GM12878 (cell line): ENCODE results near the gene ZNF582. TPM values are rescaled to one million over a fixed set of nuclear protein-coding genes. Genes with fewer than 3 reads are reported as not detected.

Experiments
- ATAC-seq: fragments of 200-7000 bp; cut with Tn5 transposase; 3 replicates; pipeline ENCODE4 v1.9.1; 2020; ENCODE audit warnings: mild to moderate bottlenecking, moderate library complexity
- BruUV-seq: library from RNA; stranded (reverse); fragments of 400-500 nt; replicated peaks from 2 replicates; lab custom pipeline; 2021; lab: Mats Ljungman, UMichigan
- CTCF ChIA-PET: fragments of 300-600 bp; sonication (Branson Sonifier 250); formaldehyde crosslinking; extraction: SDS; loops from one replicate; lab custom pipeline; 2021; ENCODE audit warnings: inconsistent platforms; lab: Yijun Ruan, JAX
- POLR2A ChIA-PET: fragments of 350-600 bp; formaldehyde crosslinking; extraction: SDS; loops from one replicate; lab custom pipeline; 2021; ENCODE audit warnings: inconsistent platforms; lab: Charles Lee
- RAD21 ChIA-PET: fragments of 300-600 bp; sonication (Branson Sonifier 250); formaldehyde crosslinking; loops from one replicate; lab custom pipeline; 2023; ENCODE audit warnings: antibody characterized with exemption; ENCODE audit not compliant: unreplicated experiment; lab: Charles Lee
- SMC1A ChIA-PET: fragments of 300-600 bp; sonication (Branson Sonifier 250); formaldehyde crosslinking; loops from one replicate; lab custom pipeline; 2023; ENCODE audit not compliant: unreplicated experiment, uncharacterized antibody; lab: Charles Lee
- DNase-seq: peaks from one replicate; pipeline ENCODE4 v3.0.0-alpha.2; 2011; ENCODE audit warnings: low read depth, low spot score
- FAIRE-seq: peaks from 3 replicates; lab custom pipeline; 2011; peaks lifted over from hg19 to GRCh38; lab: Jason Lieb, UNC
- H2AFZ ChIP-seq: 2 replicates; pipeline ENCODE4 v1.6.0; 2011; ENCODE audit warnings: low read depth, low read length, control low read depth; ENCODE audit not compliant: control insufficient read depth
- H3K27ac ChIP-seq: 2 replicates; pipeline ENCODE4 v1.5.1; 2011; ENCODE audit warnings: control low read depth; ENCODE audit not compliant: control insufficient read depth, insufficient read depth
- H3K27me3 ChIP-seq, 2 experiments: replicated peaks in 1 of 2; 2 replicates each; pipeline versions ENCODE4 v1.6.0 to v1.6.1; 2011; ENCODE audit warnings: low read length in 1 of 2; ENCODE audit not compliant: control insufficient read depth in 2 of 2, insufficient read depth in 2 of 2
- H3K36me3 ChIP-seq, 2 experiments: 2 replicates each; pipeline ENCODE4 v1.5.1; 2011; ENCODE audit warnings: low read length in 1 of 2; ENCODE audit not compliant: control insufficient read depth in 2 of 2, insufficient read depth in 2 of 2
- H3K4me1 ChIP-seq: 2 replicates; pipeline ENCODE4 v1.6.1; 2011; ENCODE audit warnings: mild to moderate bottlenecking, low read length, moderate library complexity, mixed read lengths; ENCODE audit not compliant: control insufficient read depth, insufficient read depth
- H3K4me2 ChIP-seq: 2 replicates; pipeline ENCODE4 v1.6.0; 2011; ENCODE audit warnings: control low read depth; ENCODE audit not compliant: control insufficient read depth, insufficient read depth
- H3K4me3 ChIP-seq: fragments of 200-600 bp; sonication (generic); 2 replicates; pipeline ENCODE4 v1.5.1; 2016
- H3K79me2 ChIP-seq: 2 replicates; pipeline ENCODE4 v1.6.0; 2011; ENCODE audit warnings: low read length; ENCODE audit not compliant: control insufficient read depth, insufficient read depth
- H3K9ac ChIP-seq: 2 replicates; pipeline ENCODE4 v1.8.0; 2011; ENCODE audit warnings: low read length, control low read depth, mixed read lengths; ENCODE audit not compliant: control insufficient read depth, insufficient read depth
- H3K9me3 ChIP-seq: replicated peaks from 3 replicates; pipeline ENCODE4 v1.5.1; 2011; ENCODE audit warnings: mild to moderate bottlenecking, low read length; ENCODE audit not compliant: control insufficient read depth, insufficient read depth
- H4K20me1 ChIP-seq: 2 replicates; pipeline ENCODE4 v1.6.0; 2011; ENCODE audit not compliant: control insufficient read depth, insufficient read depth
- BACH1 ChIP-seq: fragments of 450-650 bp; IDR thresholded peaks from 2 replicates; pipeline ENCODE4 v1.6.1; 2017; ENCODE audit warnings: mild to moderate bottlenecking, borderline replicate concordance
- DPF2 ChIP-seq: fragments of 450-650 bp; IDR thresholded peaks from 2 replicates; pipeline ENCODE4 v1.6.1; 2017; ENCODE audit warnings: mild to moderate bottlenecking
- ETV6 ChIP-seq, 2 experiments: fragments of 450-650 bp in 1 of 2; IDR thresholded peaks in 1 of 2; conservative IDR thresholded peaks in 1 of 2; 2 replicates each; pipeline ENCODE4 v1.6.1; 2014; ENCODE audit warnings: antibody characterized with exemption in 1 of 2, borderline replicate concordance in 1 of 2, low read depth in 1 of 2, mild to moderate bottlenecking in 1 of 2, moderate library complexity in 1 of 2
- JUND ChIP-seq: IDR thresholded peaks from 2 replicates; pipeline ENCODE4 v1.6.1; 2012; ENCODE audit warnings: low read depth, mild to moderate bottlenecking, low read length, improper control_type of control experiment, moderate library complexity
- NFYB ChIP-seq: IDR thresholded peaks from 2 replicates; pipeline ENCODE4 v1.6.1; 2011; ENCODE audit warnings: low read depth, mild to moderate bottlenecking, low read length, improper control_type of control experiment, moderate library complexity; ENCODE audit not compliant: insufficient read depth
- POLR2AphosphoS5 ChIP-seq: IDR thresholded peaks from 2 replicates; pipeline ENCODE4 v1.6.1; 2011; ENCODE audit warnings: mild to moderate bottlenecking, low read length, inconsistent platforms
- RELA ChIP-seq: fragments of 450-650 bp; IDR thresholded peaks from 2 replicates; pipeline ENCODE4 v1.8.0; 2014; ENCODE audit warnings: borderline replicate concordance; ENCODE audit not compliant: partially characterized antibody
- SRF ChIP-seq, 2 experiments: IDR thresholded peaks; 2 replicates each; pipeline ENCODE4 v1.6.1; 2011; ENCODE audit warnings: low read depth in 2 of 2, low read length in 2 of 2, mild to moderate bottlenecking in 1 of 2, moderate library complexity in 1 of 2
- TCF3 ChIP-seq: IDR thresholded peaks from 2 replicates; pipeline ENCODE4 v1.6.1; 2012; ENCODE audit warnings: low read depth, mild to moderate bottlenecking, low read length, borderline replicate concordance; ENCODE audit not compliant: insufficient read depth
- whole genome bisulfite sequencing: methylation state at CpG from one replicate; pipeline ENCODE4 v1.1.6; 2016; ENCODE audit warnings: low lambda C conversion rate; ENCODE audit not compliant: insufficient replicate concordance, insufficient coverage; ENCODE audit errors: missing lambda C conversion rate; 5-methylcytosine and 5-hydroxymethylcytosine counted together
- in situ Hi-C: fragments of 300-500 bp; cut with MboI; formaldehyde crosslinking; loops from 9 replicates; pipeline ENCODE4 v1.14.3; 2018; ENCODE audit warnings: mixed read lengths
- intact Hi-C: fragments of 100-400 bp; cut with micrococcal nuclease; formaldehyde crosslinking; loops from one replicate; pipeline ENCODE4 v1.14.2; 2022; ENCODE audit not compliant: unreplicated experiment
- polyA plus RNA-seq, 11 experiments: library from polyadenylated mRNA; depleted of rRNA in 4 of 11; unstranded in 6 of 11; stranded (reverse) in 5 of 11; fragments of >200 nt; fragmentation: Nextera tagmentation in 4 of 11; fragmentation: Illumina TruSeq in 1 of 11; extraction: Ambion mirVana in 4 of 11; extraction: Trizol in 1 of 11; gene quantifications; 1 replicate in 1 of 11; 2 replicates in 10 of 11; pipeline versions ENCODE4 v1.2.1 to v1.2.3, GENCODE V29; 2011 to 2016; ENCODE audit warnings: inconsistent platforms in 2 of 11, missing spikeins in 2 of 11, low read depth in 1 of 11
- total RNA-seq, 4 experiments: library from RNA; depleted of rRNA in 3 of 4; stranded (reverse); fragments of >200 nt in 3 of 4; fragmentation: Illumina TruSeq in 1 of 4; extraction: Trizol in 1 of 4; gene quantifications; 2 replicates each; pipeline versions ENCODE4 v1.2.1 to v1.2.3, GENCODE V29; 2013 to 2021
- TF ChIP-seq, protein P1 (sequence below): IDR thresholded peaks from 2 replicates; pipeline ENCODE4 v1.6.1; 2012; ENCODE audit warnings: low read length, inconsistent platforms
- TF ChIP-seq, protein P2 (sequence below): fragments of 450-650 bp; IDR thresholded peaks from 2 replicates; pipeline ENCODE4 v1.6.1; 2016; ENCODE audit warnings: mild to moderate bottlenecking, moderate library complexity, borderline replicate concordance

Gene ZNF582
- total and polyA plus RNA-seq, 10 of the 15 experiments (the other 5 are each of a cell fraction or from before 2014, with no cell fraction given), result 0.37 to 1.4 (median 0.85) TPM; not detected in 1

- Histone ChIP-seq H3K4me3 (no peak overlapping the region), H3K36me3 (no peaks in the 10 kb centered on the region), H4K20me1 (no peaks in the 10 kb centered on the region), H3K4me1 (no peaks in the 10 kb centered on the region), H3K9me3 (no peaks in the 10 kb centered on the region; the same call in 2 of the 3 replicates), H3K4me2 (no peak overlapping the region), H2AFZ (no peak overlapping the region), H3K27me3 (no peaks in the 10 kb centered on the region), H3K79me2 (no peaks in the 10 kb centered on the region), H3K9ac (no peak overlapping the region), H3K27ac (no peak overlapping the region)
- ChIA-PET POLR2A (no interaction called here), SMC1A (no interaction called here), RAD21 (interaction anchor here (1.5 to 2.8 kb wide), 3 partner anchors 13 to 281 kb away, joined by 4 to 13 read pairs (median 11); no protein-coding TSS in a partner anchor), CTCF (interaction anchor here (0.7 to 3.5 kb wide), 18 partner anchors 9 to 752 kb away, joined by 3 to 38 read pairs (median 8); no protein-coding TSS in a partner anchor)
- 77% methylated on average over 7 of the region's 7 CpGs for WGBS
- FAIRE-seq (no peak), ATAC-seq (no peak), DNase-seq (no peak)
- intact Hi-C loops (no loop called here), in situ Hi-C loops (no loop called here)
- TF ChIP-seq POLR2AphosphoS5 (no peak), TCF3 (no peak), BACH1 (no peak), NFYB (no peak)
- no TSS peak for BruUV-seq
Observed at GRCh38 chr19:56347163-56347778, 46.1 kb downstream of the ZNF582 start.

GRCh38 chr19:56341948-56342347 is 51.4 kb downstream of the ZNF582 start:
- POLR2A ChIA-PET, result no interaction called here
- no TSS peak for BruUV-seq
- Histone ChIP-seq H3K9me3 (no peaks in the 10 kb centered on the region; the same call in 2 of the 3 replicates), H3K79me2 (no peaks in the 10 kb centered on the region), H3K4me2 (no peak overlapping the region), H3K36me3 (no peaks in the 10 kb centered on the region), H2AFZ (no peak overlapping the region), H3K4me3 (no peak overlapping the region), H3K4me1 (no peaks in the 10 kb centered on the region), H3K27ac (no peak overlapping the region), H4K20me1 (no peaks in the 10 kb centered on the region), H3K27me3 (no peaks in the 10 kb centered on the region; a peak in 1 of 4 replicates), H3K9ac (no peak overlapping the region)
- SMC1A ChIA-PET, result no interaction called here
- no peak for ATAC-seq
- RAD21 ChIA-PET, result no interaction called here
- in situ Hi-C loops, result no loop called here
- intact Hi-C loops, result no loop called here
- no peak for FAIRE-seq
- DNase-seq, result no peak
- CTCF ChIA-PET, result interaction anchor here (1.1 kb wide), 2 partner anchors 9 to 32 kb away, joined by 3 to 4 read pairs; no protein-coding TSS in a partner anchor
- no peak for TF ChIP-seq JUND
- TF ChIP-seq, protein P1, sequence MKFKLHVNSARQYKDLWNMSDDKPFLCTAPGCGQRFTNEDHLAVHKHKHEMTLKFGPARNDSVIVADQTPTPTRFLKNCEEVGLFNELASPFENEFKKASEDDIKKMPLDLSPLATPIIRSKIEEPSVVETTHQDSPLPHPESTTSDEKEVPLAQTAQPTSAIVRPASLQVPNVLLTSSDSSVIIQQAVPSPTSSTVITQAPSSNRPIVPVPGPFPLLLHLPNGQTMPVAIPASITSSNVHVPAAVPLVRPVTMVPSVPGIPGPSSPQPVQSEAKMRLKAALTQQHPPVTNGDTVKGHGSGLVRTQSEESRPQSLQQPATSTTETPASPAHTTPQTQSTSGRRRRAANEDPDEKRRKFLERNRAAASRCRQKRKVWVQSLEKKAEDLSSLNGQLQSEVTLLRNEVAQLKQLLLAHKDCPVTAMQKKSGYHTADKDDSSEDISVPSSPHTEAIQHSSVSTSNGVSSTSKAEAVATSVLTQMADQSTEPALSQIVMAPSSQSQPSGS, result no peak
- TF ChIP-seq RELA, result no peak
- TF ChIP-seq ETV6 (conservative IDR thresholded peaks at IDR 0.05 in 1 of 2, IDR thresholded peaks at IDR 0.05 in 1 of 2; ENCODE audit: borderline replicate concordance in 1 of 2, low read depth in 1 of 2), result no peak
- no peak for TF ChIP-seq DPF2
- TF ChIP-seq SRF (IDR thresholded peaks at IDR 0.05; ENCODE audit: low read depth in 2 of 2, low read length in 2 of 2), result no peak
- no peak for TF ChIP-seq NFYB
- TF ChIP-seq, protein P2, sequence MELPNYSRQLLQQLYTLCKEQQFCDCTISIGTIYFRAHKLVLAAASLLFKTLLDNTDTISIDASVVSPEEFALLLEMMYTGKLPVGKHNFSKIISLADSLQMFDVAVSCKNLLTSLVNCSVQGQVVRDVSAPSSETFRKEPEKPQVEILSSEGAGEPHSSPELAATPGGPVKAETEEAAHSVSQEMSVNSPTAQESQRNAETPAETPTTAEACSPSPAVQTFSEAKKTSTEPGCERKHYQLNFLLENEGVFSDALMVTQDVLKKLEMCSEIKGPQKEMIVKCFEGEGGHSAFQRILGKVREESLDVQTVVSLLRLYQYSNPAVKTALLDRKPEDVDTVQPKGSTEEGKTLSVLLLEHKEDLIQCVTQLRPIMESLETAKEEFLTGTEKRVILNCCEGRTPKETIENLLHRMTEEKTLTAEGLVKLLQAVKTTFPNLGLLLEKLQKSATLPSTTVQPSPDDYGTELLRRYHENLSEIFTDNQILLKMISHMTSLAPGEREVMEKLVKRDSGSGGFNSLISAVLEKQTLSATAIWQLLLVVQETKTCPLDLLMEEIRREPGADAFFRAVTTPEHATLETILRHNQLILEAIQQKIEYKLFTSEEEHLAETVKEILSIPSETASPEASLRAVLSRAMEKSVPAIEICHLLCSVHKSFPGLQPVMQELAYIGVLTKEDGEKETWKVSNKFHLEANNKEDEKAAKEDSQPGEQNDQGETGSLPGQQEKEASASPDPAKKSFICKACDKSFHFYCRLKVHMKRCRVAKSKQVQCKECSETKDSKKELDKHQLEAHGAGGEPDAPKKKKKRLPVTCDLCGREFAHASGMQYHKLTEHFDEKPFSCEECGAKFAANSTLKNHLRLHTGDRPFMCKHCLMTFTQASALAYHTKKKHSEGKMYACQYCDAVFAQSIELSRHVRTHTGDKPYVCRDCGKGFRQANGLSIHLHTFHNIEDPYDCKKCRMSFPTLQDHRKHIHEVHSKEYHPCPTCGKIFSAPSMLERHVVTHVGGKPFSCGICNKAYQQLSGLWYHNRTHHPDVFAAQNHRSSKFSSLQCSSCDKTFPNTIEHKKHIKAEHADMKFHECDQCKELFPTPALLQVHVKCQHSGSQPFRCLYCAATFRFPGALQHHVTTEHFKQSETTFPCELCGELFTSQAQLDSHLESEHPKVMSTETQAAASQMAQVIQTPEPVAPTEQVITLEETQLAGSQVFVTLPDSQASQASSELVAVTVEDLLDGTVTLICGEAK, result no peak
